Fibroblast of skin of right biceps (primary cell): ENCODE results near the gene NUDT4.
"Not testable (repeated sequence)": the region's sequence is repeated elsewhere in the genome, so short reads cannot be mapped to it uniquely, and the experiment has no call there.

Source experiments
- DNase-seq: peaks from one replicate; pipeline ENCODE4 v3.0.0-alpha.2; 2013

The NUDT4 gene

DNA sequence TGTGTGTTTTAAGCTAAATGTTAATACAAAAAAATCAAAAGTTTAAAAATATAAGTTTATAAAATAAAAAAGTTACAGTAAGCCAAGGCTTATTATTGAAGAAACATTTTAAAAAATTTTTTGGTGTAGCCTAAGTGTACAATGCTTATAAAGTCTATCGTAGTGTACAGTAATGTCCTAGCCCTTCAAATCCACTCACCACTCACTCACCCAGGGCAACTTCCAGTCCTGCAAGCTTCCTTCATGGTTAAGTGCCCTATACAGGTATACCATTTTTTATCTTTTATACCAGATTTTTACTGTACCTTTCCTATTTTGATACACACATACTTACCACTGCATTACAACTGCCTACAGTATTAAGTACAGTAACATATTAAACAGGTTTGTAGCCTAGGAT is 52.1 kb downstream of the NUDT4 start:
- no peak for DNase-seq

DNA sequence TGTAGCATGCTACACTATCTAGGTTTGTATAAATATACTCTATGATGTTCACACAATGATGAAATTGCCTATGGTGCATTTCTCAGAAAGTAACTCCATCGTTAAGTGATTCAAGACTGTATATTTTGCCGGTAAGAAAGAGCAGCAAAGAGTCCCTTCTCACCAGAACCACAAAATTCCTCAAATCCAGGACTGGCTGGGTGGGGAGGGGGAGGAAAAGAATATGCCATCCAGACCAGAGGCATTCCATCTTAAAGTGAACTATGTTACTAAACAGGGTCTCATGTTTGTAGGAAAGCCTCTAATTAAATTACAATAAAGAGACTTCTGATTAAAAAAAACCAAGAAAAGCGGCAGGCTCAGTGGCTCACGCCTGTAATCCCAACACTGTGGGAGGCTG is 52.6 kb downstream of the NUDT4 start:
- DNase-seq = peak; percentile 42

DNA sequence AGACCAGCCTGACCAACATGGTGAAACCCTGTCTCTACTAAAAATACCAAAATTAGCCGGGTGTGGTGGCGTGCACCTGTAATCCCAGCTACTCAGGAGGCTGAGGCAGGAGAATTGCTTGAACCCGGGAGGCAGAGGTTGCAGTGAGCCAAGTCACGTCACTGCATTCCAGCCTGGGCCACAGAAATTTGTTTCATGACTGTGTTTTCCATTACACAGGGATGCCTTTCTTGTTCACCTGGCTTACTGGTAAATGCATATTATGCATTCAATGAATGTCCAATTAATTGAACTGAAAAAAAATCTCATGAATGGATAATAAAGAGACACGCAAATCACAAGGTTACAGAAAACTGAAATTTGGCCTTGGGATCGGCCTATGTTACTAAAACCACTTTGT is 54.3 kb downstream of the NUDT4 start:
- not testable (repeated sequence) for DNase-seq

DNA sequence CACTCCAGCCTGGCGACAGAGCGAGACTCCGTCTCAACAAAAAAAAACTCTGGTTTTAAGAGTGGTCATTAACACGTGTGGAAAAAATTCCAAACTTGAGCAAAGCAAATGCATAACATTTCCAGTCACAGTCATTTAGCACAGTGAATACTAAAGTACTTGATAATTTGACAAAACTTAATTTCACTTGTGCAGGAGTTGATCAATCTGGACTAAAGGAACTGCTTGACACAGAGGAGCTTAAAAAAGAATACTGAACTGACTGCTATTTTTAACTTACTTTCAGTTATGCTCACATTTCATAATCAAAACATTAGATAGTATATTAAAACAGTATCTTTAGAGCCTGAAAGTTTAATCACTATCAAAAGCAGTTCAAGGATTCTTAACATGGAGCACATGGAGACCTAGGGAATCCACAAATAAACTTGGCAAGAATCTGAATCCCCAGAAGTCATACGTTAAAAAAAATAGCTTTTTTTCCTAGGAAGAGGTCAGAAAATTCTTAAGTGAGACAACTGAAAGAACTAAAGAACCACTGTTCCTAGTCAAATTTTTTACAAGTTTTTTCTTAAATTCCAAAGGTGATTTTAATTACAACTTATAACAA is 56.6 kb downstream of the NUDT4 start:
- peak; percentile 10 for DNase-seq

GRCh38 chr12:93438266-93439050 is 60.7 kb downstream of the NUDT4 start:
- no peak for DNase-seq

GRCh38 chr12:93440043-93440835 is 62.5 kb downstream of the NUDT4 start:
- peak; percentile 11 for DNase-seq

DNA sequence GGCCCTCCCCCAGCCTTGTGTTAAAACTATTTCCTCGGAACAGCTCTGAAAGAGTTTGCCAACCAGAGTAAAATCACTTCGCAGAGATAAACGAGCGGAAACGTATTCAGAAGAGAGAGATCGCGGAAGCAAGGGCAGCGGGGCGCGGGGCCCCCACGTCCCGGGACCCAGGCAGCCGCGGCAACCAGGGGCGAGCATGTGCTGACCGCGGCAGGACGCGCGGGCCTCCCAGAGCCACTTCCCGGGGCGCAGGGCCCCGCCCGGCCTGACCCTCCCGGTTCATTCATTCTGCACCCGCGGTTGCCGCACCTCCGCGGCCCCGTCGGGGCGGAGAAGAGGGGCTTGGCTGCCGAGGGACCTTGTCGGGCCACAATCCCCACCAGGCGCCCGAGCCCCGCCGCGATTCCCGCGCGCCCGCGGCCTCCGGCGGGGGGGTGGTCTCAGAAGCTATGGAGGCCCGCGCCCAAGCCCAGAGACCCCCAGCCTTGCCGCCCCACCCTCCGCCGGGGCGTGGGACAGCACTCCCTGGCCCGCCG is 63.4 kb downstream of the NUDT4 start:
- DNase-seq = peak; percentile 23

- DNase-seq = peak; percentile 96
Measured at GRCh38 chr12:93441617-93442410, 64.1 kb downstream of the NUDT4 start, which contains the start of gene UBE2N. Gene UBE2N (minus strand): TSS chr12:93441947. CDS start chr12:93441884, 63 bp downstream.

DNA sequence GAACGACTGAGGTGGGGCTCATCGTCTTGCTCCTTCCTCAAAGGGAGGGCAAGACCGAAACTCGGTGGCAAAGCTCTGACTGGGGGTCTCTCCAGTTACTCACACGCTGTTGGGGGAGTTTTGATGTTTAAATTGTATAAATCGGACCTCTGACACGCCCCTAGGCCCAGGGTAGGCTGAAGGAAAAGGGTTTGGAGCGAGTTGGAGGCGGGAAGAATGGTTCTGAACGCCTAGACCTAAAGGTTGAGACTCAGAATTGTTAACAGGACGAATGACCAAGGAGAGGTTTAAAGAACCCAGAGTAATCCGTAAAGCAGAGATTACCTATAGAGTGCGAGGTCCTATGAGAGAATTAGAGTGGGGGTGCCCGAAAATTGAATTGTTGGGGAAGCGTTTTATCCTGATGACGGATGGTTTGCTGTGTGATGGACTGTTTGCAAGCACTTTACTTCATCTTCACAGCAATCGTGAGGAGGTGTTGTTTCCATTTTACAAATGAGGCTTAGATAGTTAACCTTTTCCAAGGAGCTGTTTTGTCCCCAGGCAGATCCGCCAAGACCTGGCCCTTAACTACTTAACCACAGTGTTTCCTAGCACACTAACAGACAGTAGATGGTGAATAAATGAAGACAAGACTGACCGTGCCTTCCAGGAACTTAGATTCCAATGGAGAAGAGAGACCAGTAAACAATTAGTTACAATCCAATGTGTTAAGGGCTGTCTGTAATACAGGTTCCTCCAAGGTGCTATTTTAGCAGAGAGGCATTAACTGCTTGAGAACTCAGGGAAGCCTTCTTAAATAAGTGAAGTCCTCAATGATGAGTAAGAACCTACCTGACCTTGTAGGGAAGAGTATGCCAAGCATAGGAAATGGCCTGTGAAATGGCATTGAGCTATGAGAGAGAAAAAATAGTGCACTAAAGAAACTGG is 65.0 kb downstream of the NUDT4 start:
- DNase-seq = no peak

- no peak for DNase-seq
Measured at GRCh38 chr12:93443576-93443975, 65.9 kb downstream of the NUDT4 start.

- no peak for DNase-seq
Measured at GRCh38 chr12:93447555-93448290, 70.0 kb downstream of the NUDT4 start.

- DNase-seq = no peak
Measured at GRCh38 chr12:93448796-93449195, 71.1 kb downstream of the NUDT4 start.

GRCh38 chr12:93449277-93449676 is 71.6 kb downstream of the NUDT4 start:
- no peak for DNase-seq

- DNase-seq = no peak
Measured at GRCh38 chr12:93451423-93452158, 73.9 kb downstream of the NUDT4 start.

GRCh38 chr12:93453633-93454032 is 75.9 kb downstream of the NUDT4 start:
- peak; percentile 72 for DNase-seq

GRCh38 chr12:93456077-93456476 is 78.4 kb downstream of the NUDT4 start:
- DNase-seq = no peak
